NB4 (cell line): ENCODE results near the gene TAC4.

Experiments used
- CTCF ChIP-seq: IDR thresholded peaks from one replicate; pipeline ENCODE4 v1.5.1; 2012; ENCODE audit warnings: low read depth, low read length
- POLR2A ChIP-seq: IDR thresholded peaks from 2 replicates; pipeline ENCODE4 v1.6.1; 2011; ENCODE audit warnings: mild to moderate bottlenecking; ENCODE audit not compliant: insufficient read length; ENCODE audit errors: extremely low read depth

- TF ChIP-seq CTCF, result no peak
- TF ChIP-seq POLR2A, result no peak
Measured at GRCh38 chr17:49830605-49831004, 17.3 kb downstream of the TAC4 start.
